ENCODE results near the gene ENOPH1. TPM values are rescaled to one million over a fixed set of nuclear protein-coding genes. Genes with fewer than 3 reads are reported as not detected.

ENOPH1 gene
- total and polyA plus RNA-seq, 2 of the 13 experiments (the other 11 are each of a cell fraction or from before 2014, with no cell fraction given), result 15.5 to 64.3 TPM

GRCh38 chr4:82397527-82397926 is 32.9 kb upstream of the ENOPH1 start:
- FAIRE-seq, result no peak
- Histone ChIP-seq H3K36me3 (replicated peaks in 1 of 2; ENCODE audit: control insufficient read depth in 1 of 2, insufficient read depth in 2 of 2, low read length in 2 of 2) (no peaks in the 10 kb centered on the region), H3K27ac (ENCODE audit: extremely low read length, insufficient read depth, low read length) (no peak overlapping the region), H3K4me3 (replicated peaks in 1 of 3; ENCODE audit: insufficient read depth in 1 of 3, low read depth in 2 of 3, low read length in 3 of 3) (no peak overlapping the region), H4K20me1 (ENCODE audit: insufficient read depth, low read length) (no peaks in the 10 kb centered on the region), H3K4me1 (ENCODE audit: insufficient read depth, low read length) (peaks cover 12% of the 10 kb centered on the region), H2AFZ (ENCODE audit: low read length) (no peak overlapping the region), H3K9me3 (ENCODE audit: low read length) (no peaks in the 10 kb centered on the region), H3K9ac (ENCODE audit: insufficient read depth, low read depth, low read length) (no peak overlapping the region), H3K79me2 (ENCODE audit: insufficient read depth, low read length) (no peaks in the 10 kb centered on the region), H3K4me2 (ENCODE audit: low read depth, low read length) (no peak overlapping the region), H3K27me3 (ENCODE audit: control insufficient read depth in 1 of 2, insufficient read depth in 2 of 2, low read length in 2 of 2) (0 out of 5 replicates have a peak, but pooled peaks cover 0 to 10% of the 10 kb centered on the region in 2 experiments)
- BruUV-seq (replicated peaks), result no TSS peak
- in situ Hi-C loops (cut with HindIII; ENCODE audit: extremely low pct_ligation_motif_present, low pct_unique_long_range_greater_than_20kb) (no loop called here), intact Hi-C loops (cut with micrococcal nuclease; ENCODE audit: unreplicated experiment) (no loop called here)
- ChIA-PET CTCF (ENCODE audit: low intra/inter-chr PET ratio, low total read pairs) (no interaction called here), POLR2A (interaction anchor here (0.9 kb wide), 1 partner anchor 24 kb away, joined by 3 read pairs; the partner anchor contains the start of gene HNRNPD)
- 22% methylated on average over 3 of the region's 3 CpGs for WGBS (ENCODE audit: low lambda C conversion rate)
- ATAC-seq, result no peak
- no peak for DNase-seq (ENCODE audit: low spot score)
- TF ChIP-seq PBX3 (CRISPR knock-in tag; IDR thresholded peaks at IDR 0.05; ENCODE audit: borderline replicate concordance) (no peak), ZFP90 (CRISPR knock-in tag; IDR thresholded peaks at IDR 0.05; ENCODE audit: borderline replicate concordance) (no peak), BRCA1 (CRISPR knock-in tag; IDR thresholded peaks at IDR 0.05) (no peak), POLR2A (IDR thresholded peaks at IDR 0.05; ENCODE audit: insufficient read depth in 1 of 2, low read depth in 2 of 2, low read length in 2 of 2) (no peak), ZHX2 (IDR thresholded peaks at IDR 0.05; ENCODE audit: low read depth) (no peak), ZHX2 (CRISPR knock-in tag; IDR thresholded peaks at IDR 0.05; ENCODE audit: borderline replicate concordance) (no peak), ZNF576 (CRISPR knock-in tag; IDR thresholded peaks at IDR 0.05) (no peak)
